Measurements from ENCODE around the gene GMIP.

Gene GMIP

GRCh38 chr19:19642506-19643157 lies 825 bp downstream of the GMIP start:
- peak overlapping the region; percentile 91 for H3K4me3 ChIP-seq (ENCODE audit: low read length)
- no peak for DNase-seq (ENCODE audit: low read depth, low spot score)

GRCh38 chr19:19637523-19638251 lies 5.8 kb downstream of the GMIP start:
- DNase-seq (ENCODE audit: low read depth, low spot score), result no peak
- no peak overlapping the region for H3K4me3 ChIP-seq (ENCODE audit: low read length)

DNA sequence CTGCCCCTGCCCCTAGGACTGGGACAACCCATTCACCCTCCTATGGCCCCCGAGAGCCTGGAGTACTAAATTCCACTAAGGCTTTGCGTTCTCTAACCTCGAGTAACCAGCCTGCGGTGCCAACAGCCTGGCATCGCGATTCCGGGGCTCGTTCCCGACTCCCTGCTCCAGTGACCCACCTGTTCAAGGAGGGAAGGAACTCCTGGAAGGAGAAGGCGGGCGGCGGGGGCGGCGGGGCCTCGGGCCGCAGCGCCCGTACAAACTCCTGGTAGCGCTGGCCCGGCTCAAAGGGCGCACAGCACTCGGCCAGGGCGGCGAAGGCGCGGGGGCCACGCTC lies 6.3 kb downstream of the GMIP start:
- H3K4me3 ChIP-seq (ENCODE audit: low read length), result no peak overlapping the region
- DNase-seq (ENCODE audit: low read depth, low spot score), result no peak

DNA sequence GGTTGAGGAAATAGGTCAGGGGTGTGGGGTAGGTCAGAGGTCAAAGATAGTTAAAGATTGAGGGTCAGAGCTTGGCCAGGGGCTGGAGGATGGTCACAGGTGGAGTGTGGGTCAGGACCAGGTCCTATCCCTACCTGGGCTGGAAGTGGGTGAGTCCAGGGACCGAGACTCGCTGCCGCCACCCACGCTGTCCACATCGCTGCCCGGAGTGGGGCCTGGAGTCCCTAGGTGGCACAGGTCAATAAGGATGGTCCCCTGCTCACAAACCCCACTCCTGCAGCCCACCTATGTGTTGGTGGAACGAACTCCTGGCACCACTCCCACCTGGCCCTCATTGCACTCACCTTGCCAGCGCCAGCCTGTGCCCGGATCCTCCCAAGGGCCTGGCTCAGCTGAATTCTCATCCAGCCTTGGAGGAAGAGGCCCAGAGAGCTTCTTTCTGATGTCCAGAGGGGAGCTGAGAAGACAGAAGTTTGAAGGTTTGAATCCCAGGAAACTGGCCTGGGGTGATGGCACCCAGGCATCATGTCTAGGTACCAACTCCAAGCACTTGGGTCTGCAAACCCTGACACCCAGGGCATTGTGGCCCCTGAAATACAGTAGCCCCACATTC lies 6.8 kb downstream of the GMIP start:
- no peak overlapping the region for H3K4me3 ChIP-seq (ENCODE audit: low read length)
- DNase-seq (ENCODE audit: low read depth, low spot score), result no peak

DNA sequence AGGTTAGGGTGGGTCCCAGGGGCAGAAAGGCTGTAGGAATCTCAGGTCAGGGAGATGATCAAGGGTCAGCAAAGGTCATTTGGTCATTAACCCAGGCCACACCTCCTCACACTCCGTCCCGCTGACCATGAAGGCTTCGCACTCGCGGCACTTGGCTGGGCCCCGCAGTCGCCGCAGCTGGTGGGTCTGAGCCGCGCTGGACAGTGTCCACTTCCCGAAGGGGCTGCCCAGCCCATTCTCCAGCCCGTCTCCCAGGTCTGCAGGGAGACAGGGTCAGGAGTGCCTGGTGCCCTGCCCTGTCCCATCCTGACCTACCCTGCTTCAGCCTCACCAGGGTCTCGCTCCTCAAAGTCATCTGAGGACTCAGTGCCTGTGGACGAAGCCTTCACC lies 8.1 kb downstream of the GMIP start:
- H3K4me3 ChIP-seq (ENCODE audit: low read length), result no peak overlapping the region
- no peak for DNase-seq (ENCODE audit: low read depth, low spot score)

DNA sequence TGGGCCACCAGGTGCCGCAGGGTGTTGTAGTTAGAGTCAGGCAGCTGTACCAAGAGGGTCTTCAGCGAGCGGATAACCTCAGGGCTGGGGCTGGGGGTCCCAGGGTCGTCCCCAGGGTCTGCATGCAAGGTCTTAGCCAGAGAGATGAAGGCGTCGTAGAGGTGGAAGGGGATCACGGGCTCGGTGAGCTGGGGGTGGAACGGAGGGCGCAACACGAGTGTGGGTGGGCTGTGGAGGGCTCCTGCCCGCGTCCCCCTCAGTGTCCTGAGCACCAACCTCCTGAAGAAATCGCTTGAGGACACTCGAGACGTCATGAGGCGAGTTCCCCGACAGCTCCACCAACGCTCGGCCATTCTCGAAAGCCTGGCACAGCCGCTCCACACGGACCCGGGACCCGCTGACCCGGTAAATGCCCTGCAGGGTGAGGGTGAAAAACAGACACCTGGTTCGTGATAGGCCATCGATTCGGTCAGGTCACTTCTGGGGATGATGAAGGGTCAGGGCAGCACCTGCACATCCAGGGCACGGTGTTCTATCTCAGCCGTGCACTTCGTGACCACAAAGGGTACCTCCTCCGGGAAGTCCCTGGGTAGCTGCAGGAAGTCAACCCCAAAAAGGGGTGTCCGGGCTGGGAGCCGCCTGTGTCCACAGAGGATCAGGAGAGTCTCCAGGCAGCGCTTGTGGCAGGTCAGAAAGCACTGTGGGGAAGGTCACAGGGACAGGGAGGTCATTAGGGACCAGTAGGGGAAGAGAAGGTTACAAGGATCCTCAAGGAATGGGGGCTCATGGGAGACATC lies 8.7 kb downstream of the GMIP start:
- no peak for DNase-seq (ENCODE audit: low read depth, low spot score)
- no peak overlapping the region for H3K4me3 ChIP-seq (ENCODE audit: low read length)

DNA sequence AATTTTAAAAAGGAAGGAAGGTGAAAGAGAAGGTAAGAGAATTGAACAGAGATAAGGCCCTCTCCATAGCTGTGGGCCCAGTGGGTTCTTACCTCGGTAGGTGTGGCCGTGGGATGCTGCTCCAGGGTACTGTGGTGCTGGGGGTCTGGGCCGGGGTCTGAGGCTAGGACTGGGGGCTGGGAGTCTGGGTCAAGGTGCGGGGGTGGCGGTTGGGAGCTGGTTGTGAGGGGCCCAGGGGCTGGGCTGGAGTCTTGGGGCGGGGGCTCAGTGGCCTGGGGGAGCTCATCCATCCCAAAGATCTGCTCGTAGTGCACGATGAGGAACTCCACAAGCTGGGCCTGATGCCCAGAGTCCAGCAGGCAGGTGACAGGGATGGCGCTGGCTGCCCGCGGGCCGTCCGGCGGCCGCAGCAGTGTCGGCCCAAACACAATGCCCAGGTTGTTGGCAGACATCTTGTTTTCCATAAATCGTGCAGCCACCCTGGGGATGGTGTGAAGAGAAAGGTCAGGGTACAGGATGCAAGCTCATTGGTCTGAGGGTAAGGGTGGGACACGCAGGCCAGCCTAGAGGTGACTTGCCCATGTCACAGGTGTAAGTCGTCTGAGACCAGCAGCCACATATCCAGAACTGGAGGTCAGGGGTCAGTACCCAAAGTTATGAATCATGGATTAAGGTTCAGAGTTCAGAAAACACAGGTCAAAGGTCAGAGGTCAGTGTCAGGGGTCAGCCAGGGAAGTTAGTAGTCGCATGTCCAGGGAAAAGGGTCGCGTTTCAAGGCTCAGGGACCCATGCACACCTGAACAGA lies 9.5 kb downstream of the GMIP start:
- no peak for DNase-seq (ENCODE audit: low read depth, low spot score)
- no peak overlapping the region for H3K4me3 ChIP-seq (ENCODE audit: low read length)

- no peak overlapping the region for H3K4me3 ChIP-seq (ENCODE audit: low read length)
- DNase-seq (ENCODE audit: low read depth, low spot score), result no peak
Observed at GRCh38 chr19:19632661-19633060, 10.8 kb downstream of the GMIP start.

- no peak overlapping the region for H3K4me3 ChIP-seq (ENCODE audit: low read length)
- DNase-seq (ENCODE audit: low read depth, low spot score), result no peak
Observed at GRCh38 chr19:19631346-19631745, 12.1 kb downstream of the GMIP start.

DNA sequence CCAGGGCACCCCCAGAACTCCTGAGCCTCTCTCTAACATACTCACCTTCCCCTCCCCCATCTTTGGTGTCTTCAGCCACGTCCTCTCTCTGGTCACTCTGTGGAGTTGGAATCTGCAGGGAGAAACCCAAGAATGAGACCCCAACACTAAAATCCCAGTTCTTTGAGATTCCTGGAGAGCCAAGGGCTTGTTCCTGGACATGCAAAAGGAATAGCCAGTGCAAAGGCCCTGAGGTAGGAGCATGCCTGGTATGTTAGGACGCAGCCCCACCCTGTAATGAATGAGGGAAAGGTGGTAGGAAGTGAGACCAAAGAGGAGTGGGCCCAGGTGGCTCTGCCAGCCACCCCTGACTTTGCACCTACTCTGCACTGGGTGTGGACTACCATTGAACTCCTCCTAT lies 13.0 kb downstream of the GMIP start:
- no peak for DNase-seq (ENCODE audit: low read depth, low spot score)
- no peak overlapping the region for H3K4me3 ChIP-seq (ENCODE audit: low read length)

GRCh38 chr19:19630062-19630414 lies 13.4 kb downstream of the GMIP start:
- no peak overlapping the region for H3K4me3 ChIP-seq (ENCODE audit: low read length)
- no peak for DNase-seq (ENCODE audit: low read depth, low spot score)

DNA sequence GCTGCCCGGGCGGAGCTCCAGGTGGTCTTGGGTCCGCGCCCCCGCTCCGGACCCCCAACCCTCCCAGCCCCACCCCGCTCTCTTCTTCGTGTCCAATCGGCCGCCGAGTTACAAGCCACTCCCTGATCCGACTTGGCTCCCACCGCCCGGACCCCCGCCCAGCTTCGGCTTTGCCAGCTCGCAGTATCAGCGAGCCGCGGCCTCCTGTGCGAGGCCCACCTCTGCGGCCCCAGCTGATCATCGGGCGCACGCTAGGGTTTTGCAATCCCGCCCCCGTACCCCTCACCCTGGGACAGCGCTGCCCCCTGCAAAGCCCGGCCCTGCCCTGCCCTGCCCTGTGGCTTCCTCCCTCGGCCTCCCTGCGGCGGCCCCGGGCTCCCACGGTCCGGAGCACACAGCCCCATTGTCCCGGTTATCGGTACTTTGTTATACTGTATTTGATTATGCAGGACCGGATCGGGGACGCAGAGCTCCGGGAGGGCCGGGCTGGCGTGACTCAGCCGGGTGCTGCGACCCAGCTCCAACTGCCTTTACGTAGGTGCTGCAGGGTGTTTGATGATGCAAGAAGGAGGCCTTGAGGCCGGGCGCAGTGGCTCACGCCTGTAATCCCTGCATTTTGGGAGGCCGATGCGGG lies 14.8 kb downstream of the GMIP start:
- no peak for DNase-seq (ENCODE audit: low read depth, low spot score)
- H3K4me3 ChIP-seq (ENCODE audit: low read length), result no peak overlapping the region

- no peak within 1 kb of the TSS for H3K4me3 ChIP-seq (ENCODE audit: low read length)
- DNase-seq (ENCODE audit: low read depth, low spot score), result no peak
Observed at GRCh38 chr19:19627621-19628500, 15.6 kb downstream of the GMIP start, which contains the start of gene LPAR2. TSS of gene LPAR2 (minus strand) at chr19:19628220. CDS start at chr19:19627275, 945 bp downstream.

DNA sequence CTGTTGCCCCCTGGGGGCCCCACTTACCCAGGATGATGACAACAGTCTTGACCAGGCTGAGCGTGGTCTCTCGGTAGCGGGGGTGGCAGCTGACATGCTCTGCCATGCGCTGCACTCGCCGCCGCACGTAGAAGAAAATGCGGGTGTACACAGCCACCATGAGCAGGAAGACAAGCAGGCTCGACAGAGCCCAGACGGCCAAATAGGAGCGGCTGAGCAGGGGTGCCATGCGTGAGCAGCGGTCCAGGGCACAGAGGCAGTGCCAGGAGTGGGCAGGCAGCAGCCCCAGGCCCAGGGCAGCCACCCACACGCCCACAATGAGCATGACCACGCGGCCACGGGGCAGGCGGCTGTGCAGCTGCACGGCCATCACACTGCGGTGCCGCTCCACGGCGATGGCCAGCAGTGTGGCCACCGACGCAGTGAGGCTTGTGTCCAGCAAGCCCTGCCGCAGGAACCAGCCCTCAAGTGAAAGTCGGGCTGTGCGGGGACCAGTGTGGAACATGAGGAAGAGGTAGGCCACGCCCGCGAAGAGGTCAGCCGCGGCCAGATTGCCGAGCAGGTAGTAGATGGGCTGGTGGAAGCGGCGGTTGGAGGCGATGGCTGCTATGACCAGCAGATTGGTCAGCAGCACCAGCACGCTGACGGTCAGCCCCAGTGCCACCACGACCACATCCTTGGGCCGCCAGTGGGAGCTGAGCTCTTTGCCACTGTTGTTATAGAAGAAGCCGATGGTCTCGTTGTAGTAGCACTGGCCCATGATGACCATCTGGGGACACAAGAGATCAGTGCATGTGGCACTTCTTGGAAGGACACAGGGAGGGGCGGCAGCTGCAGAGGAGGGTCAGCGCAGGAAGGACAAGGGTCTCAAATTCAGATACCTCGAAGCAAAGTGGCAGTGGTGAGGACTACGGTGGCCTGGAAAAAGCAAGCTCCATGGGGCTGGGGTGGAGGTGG lies 16.7 kb downstream of the GMIP start:
- H3K4me3 ChIP-seq (ENCODE audit: low read length), result no peak overlapping the region
- DNase-seq (ENCODE audit: low read depth, low spot score), result no peak

DNA sequence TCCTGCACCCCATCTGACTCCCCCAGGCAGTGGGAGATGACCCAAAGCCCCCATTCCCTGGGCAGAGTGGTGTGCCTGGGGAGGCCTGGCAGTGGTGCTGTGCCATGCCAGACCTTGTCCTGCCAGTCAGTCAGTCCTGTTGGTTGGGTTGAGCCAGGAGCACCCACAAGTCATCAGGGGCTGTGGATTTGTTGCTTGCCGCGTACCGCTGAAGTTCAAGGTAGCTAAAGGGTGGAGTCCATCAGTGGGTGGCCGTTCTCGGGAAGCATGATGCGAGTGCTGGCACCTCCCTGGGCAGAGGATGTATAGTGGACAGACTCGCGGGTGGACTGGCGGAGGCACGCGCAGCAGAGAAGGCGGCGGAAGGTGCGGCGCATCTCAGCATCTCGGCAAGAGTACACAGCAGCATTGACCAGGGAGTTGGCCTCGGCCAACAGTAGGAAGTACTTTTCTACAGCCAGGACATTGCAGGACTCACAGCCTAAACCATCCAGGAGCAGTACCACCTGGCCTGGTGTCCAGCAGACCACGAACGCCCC lies 19.4 kb downstream of the GMIP start:
- no peak overlapping the region for H3K4me3 ChIP-seq (ENCODE audit: low read length)
- no peak for DNase-seq (ENCODE audit: low read depth, low spot score)

GRCh38 chr19:19623383-19623782 lies 20.1 kb downstream of the GMIP start:
- DNase-seq (ENCODE audit: low read depth, low spot score), result no peak

GRCh38 chr19:19619849-19620210 lies 23.6 kb downstream of the GMIP start:
- DNase-seq (ENCODE audit: low read depth, low spot score), result no peak
- H3K4me3 ChIP-seq (ENCODE audit: low read length), result no peak overlapping the region

More at GRCh38 chr19:19623383-19623782, 20.1 kb downstream of the GMIP start:
- no peak overlapping the region for H3K4me3 ChIP-seq (ENCODE audit: low read length)

Measured in Jurkat, Clone E6-1 (cell line).